ENCODE results near the gene FGF10.

Gene FGF10

GRCh38 chr5:44389090-44389822 lies at the start of gene FGF10:
Gene FGF10 (minus strand): TSS chr5:44389420. CDS start chr5:44388682, 738 bp downstream.
- TF ChIP-seq POLR2A (IDR thresholded peaks at IDR 0.05; ENCODE audit: low read length), result no peak
- TF ChIP-seq GATA1 (IDR thresholded peaks at IDR 0.05; ENCODE audit: low read depth, low read length), result no peak
- no peak for DNase-seq

DNA sequence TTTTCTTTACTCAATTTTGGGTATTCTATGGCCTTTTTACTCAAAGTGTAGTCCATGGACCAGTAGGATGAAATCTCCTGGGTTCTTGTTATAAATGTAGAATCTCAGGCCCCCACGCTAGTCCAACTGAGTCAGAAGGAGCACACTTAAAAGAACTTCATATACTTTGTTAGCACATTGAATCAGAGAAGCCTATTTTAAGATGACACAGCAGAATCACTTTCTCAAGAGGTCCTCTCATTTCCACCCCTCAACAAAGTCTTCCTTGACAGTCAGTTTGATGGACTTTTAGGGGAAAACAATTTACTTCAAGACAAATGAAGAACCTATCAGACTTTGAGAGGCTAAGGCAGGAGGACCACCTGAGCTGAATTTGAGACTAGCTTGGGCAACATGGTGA lies 37.7 kb upstream of the FGF10 start:
- no peak for DNase-seq
- no peak for TF ChIP-seq POLR2A (IDR thresholded peaks at IDR 0.05; ENCODE audit: low read length)
- TF ChIP-seq GATA1 (IDR thresholded peaks at IDR 0.05; ENCODE audit: low read depth, low read length), result no peak

GRCh38 chr5:44412286-44412685 lies 23.1 kb upstream of the FGF10 start:
- TF ChIP-seq GATA1 (IDR thresholded peaks at IDR 0.05; ENCODE audit: low read depth, low read length) (no peak), POLR2A (IDR thresholded peaks at IDR 0.05; ENCODE audit: low read length) (no peak)
- DNase-seq, result no peak

DNA sequence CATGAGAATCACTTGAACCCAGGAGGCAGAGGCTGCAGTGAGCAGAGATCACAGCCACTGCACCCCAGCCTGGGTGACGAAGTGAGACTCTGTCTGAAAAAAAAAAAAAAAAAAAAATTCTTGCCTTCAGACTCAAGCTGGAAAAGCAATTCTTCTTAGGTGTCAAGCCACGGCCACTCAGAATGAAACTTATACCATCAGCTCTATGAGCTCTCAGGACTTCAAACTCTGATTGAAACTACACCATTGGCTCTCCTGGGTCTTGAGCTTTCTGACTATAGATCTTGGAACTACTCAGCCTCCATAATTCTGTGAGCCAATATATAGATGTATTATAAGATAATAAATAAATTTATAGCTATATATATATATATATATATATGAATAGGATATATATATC lies 12.9 kb upstream of the FGF10 start:
- DNase-seq, result no peak
- TF ChIP-seq POLR2A (IDR thresholded peaks at IDR 0.05; ENCODE audit: low read length) (no peak), GATA1 (IDR thresholded peaks at IDR 0.05; ENCODE audit: low read depth, low read length) (no peak)

- DNase-seq, result no peak
- no peak for TF ChIP-seq POLR2A (IDR thresholded peaks at IDR 0.05; ENCODE audit: low read length)
- TF ChIP-seq GATA1 (IDR thresholded peaks at IDR 0.05; ENCODE audit: low read depth, low read length), result no peak
Measured at GRCh38 chr5:44401611-44402010, 12.4 kb upstream of the FGF10 start.

GRCh38 chr5:44398382-44398781 lies 9.2 kb upstream of the FGF10 start:
- TF ChIP-seq GATA1 (IDR thresholded peaks at IDR 0.05; ENCODE audit: low read depth, low read length) (no peak), POLR2A (IDR thresholded peaks at IDR 0.05; ENCODE audit: low read length) (no peak)
- DNase-seq, result no peak

DNA sequence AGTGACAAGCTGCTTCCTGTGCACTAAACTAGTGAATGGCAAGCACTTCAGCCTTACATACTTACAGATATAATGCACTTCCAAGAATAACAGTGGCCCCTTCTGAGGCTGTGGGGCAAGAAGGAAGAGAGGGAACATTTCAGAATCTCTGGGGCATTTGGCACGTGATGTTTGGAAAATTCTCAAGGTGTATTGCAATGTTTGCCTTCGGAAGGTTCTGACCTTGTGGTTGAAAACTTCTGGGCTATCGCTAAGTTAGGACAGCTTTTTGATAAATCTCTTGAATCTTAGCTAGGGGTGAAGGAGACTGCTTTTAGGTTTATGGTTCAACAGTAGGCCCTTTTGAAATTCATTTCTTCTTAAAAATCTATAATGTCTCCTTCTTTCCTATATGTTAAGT lies 7.1 kb upstream of the FGF10 start:
- TF ChIP-seq POLR2A (IDR thresholded peaks at IDR 0.05; ENCODE audit: low read length) (no peak), GATA1 (IDR thresholded peaks at IDR 0.05; ENCODE audit: low read depth, low read length) (no peak)
- DNase-seq, result no peak

DNA sequence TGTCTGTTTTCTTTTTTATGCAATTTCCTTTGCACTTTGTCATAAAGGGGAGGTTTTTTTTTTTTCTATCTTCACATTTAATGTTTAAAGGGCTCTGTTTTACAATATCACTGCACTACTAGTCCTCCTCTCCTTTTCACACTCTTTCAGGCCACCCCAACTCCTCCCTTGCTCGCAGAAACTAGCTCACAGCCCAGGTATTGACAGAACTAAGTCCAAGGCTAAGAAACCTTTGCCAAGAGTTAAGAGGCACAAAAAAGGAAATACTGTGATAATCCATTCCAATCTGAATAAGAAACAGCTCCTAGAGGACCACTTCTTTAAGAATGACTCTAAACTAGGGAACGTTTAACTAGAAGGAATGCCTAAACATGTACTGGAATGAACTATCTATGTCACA lies 1.1 kb upstream of the FGF10 start:
- no peak for DNase-seq
- no peak for TF ChIP-seq POLR2A (IDR thresholded peaks at IDR 0.05; ENCODE audit: low read length)
- TF ChIP-seq GATA1 (IDR thresholded peaks at IDR 0.05; ENCODE audit: low read depth, low read length), result no peak

DNA sequence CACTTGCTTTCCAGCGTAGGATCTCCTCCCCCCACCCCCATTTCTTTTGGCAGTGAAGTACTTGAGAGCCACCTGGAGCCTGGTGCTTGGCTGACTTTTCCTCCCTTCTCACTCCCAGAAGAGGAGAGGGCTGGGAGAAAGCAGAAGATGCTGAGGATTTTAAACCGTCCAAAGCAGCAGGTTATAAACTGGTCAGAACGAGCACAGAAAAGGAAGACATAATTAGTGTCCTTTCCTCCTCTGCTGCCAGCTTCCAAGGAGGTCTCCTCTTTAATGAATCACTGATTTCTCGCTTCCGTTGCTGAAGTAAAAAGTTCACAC lies 563 bp upstream of the FGF10 start:
- DNase-seq, result no peak
- TF ChIP-seq POLR2A (IDR thresholded peaks at IDR 0.05; ENCODE audit: low read length) (no peak), GATA1 (IDR thresholded peaks at IDR 0.05; ENCODE audit: low read depth, low read length) (no peak)

DNA sequence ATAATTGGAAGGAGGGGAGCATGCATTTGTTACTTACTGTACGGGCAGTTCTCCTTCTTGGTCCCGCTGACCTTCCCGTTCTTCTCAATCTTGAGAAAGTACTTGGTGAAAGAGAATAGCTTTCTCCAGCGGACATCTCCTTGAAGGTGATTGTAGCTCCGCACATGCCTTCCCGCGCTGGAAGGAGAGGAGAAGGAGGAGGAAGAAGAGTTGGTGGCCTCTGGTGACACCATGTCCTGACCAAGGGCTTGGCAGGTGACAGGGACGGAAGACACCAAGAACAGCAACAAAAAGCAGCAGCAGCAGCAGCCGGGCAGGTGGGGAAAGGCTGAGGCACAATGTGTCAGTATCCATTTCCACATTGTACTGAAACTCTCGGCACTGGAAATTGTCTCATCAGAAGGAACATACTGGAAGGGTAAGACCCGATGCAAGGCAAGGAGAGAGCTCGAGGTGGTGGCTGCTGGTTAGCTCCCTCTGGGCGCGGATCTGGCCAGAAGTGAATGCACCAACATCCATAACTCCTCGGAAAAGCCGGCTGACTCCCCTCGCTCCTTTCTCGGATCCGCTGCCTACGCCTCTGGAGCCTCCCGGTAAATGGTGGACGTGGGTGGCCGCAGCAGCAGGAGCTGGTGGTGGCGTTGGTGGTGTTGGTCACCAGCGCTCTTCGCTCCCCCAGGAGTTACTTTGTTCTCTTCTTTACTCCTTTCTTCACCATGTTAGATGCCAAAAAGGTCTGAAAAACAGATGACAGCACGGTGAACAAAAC lies 715 bp downstream of the FGF10 start:
- DNase-seq, result no peak
- TF ChIP-seq GATA1 (IDR thresholded peaks at IDR 0.05; ENCODE audit: low read depth, low read length), result no peak
- TF ChIP-seq POLR2A (IDR thresholded peaks at IDR 0.05; ENCODE audit: low read length), result no peak

- no peak for DNase-seq
- no peak for TF ChIP-seq POLR2A (IDR thresholded peaks at IDR 0.05; ENCODE audit: low read length)
- TF ChIP-seq GATA1 (IDR thresholded peaks at IDR 0.05; ENCODE audit: low read depth, low read length), result no peak
Measured at GRCh38 chr5:44387921-44388320, 1.3 kb downstream of the FGF10 start.

GRCh38 chr5:44387406-44387805 lies 1.8 kb downstream of the FGF10 start:
- no peak for TF ChIP-seq POLR2A (IDR thresholded peaks at IDR 0.05; ENCODE audit: low read length)
- no peak for TF ChIP-seq GATA1 (IDR thresholded peaks at IDR 0.05; ENCODE audit: low read depth, low read length)
- no peak for DNase-seq

DNA sequence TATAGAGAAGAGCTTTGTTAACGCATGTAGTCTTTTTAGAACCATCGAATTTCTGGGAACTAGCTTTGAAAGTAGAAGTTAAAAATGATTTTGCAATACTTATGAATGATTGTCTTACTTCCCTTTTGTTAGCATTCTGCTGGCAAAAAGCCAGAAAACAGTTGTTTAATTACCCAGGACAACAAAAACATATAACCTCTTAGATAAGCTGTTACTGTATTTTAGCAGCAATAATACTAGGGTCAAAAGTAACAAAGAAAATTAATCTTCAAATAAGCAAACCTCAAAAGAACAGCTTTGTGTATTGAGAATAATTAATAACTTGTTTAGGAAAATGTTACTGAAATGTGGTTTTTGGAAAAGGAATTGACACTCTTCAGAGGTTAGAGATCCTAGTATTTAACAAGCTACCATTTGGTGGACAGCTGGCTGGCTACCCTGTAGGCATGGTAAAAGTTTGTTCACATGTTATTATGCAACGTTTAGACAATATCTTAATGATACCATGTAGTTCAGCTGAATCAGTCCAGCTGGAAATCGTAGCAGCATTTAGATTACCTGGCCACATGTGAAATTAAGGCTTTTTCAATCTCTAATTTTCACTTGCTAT lies 3.8 kb downstream of the FGF10 start:
- no peak for DNase-seq
- TF ChIP-seq GATA1 (IDR thresholded peaks at IDR 0.05; ENCODE audit: low read depth, low read length), result no peak
- TF ChIP-seq POLR2A (IDR thresholded peaks at IDR 0.05; ENCODE audit: low read length), result no peak

DNA sequence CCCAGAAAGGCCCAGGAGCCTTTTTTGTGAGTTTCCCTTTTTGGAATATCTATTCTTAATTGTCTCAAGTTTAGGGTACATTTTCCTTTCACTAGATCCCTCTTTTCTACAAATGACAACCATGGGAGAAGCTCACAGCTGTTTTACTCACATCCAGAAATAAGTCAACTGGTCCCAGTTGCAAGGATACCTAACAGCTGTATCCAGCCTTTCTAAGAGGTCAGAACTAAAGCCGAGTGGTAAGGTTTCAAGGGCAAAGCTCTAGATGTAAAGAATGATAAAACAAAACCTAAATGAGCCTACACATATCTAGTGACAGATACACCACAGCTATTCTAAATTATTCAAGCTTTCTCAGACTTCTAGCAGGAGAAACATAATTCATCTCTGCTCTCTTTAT lies 4.4 kb downstream of the FGF10 start:
- TF ChIP-seq POLR2A (IDR thresholded peaks at IDR 0.05; ENCODE audit: low read length), result no peak
- no peak for TF ChIP-seq GATA1 (IDR thresholded peaks at IDR 0.05; ENCODE audit: low read depth, low read length)
- DNase-seq, result no peak

- TF ChIP-seq GATA1 (IDR thresholded peaks at IDR 0.05; ENCODE audit: low read depth, low read length) (no peak), POLR2A (IDR thresholded peaks at IDR 0.05; ENCODE audit: low read length) (no peak)
- no peak for DNase-seq
Measured at GRCh38 chr5:44382894-44383293, 6.3 kb downstream of the FGF10 start.

All from erythroblast (primary cell).